Activated CD8-positive, alpha-beta T cell treated with anti-CD3 and anti-CD28 coated beads for 36 hours (primary cell): ENCODE measurements around the gene ZNF430. TPM values are rescaled to one million over a fixed set of nuclear protein-coding genes. Genes with fewer than 3 reads are reported as not detected.

ENCODE experiments used
- total RNA-seq, 2 experiments: library from RNA; stranded (reverse); gene quantifications; one replicate each; pipeline ENCODE4 v1.2.3, GENCODE V29; 2021

ZNF430 gene
- total RNA-seq, 2 experiments from 2014 or later = 20.4 to 20.8 TPM

Other genes with a start within 250 kb of the ZNF430 start
- 1 to 10 TPM; 8.9 to 9.3 TPM for gene ZNF66, start 244.4 kb upstream of the ZNF430 start, total RNA-seq
- gene ZNF85, start 97.4 kb upstream of the ZNF430 start, total RNA-seq = 10 to 100 TPM; 17.6 to 18.6 TPM
- gene ZNF714, start 61.5 kb downstream of the ZNF430 start, total RNA-seq = 10 to 100 TPM; 11.6 to 11.8 TPM
- gene ZNF431, start 121.4 kb downstream of the ZNF430 start, total RNA-seq = 10 to 100 TPM; 16.8 to 18.7 TPM